ENCODE measurements around the gene LZTS3.

DNA sequence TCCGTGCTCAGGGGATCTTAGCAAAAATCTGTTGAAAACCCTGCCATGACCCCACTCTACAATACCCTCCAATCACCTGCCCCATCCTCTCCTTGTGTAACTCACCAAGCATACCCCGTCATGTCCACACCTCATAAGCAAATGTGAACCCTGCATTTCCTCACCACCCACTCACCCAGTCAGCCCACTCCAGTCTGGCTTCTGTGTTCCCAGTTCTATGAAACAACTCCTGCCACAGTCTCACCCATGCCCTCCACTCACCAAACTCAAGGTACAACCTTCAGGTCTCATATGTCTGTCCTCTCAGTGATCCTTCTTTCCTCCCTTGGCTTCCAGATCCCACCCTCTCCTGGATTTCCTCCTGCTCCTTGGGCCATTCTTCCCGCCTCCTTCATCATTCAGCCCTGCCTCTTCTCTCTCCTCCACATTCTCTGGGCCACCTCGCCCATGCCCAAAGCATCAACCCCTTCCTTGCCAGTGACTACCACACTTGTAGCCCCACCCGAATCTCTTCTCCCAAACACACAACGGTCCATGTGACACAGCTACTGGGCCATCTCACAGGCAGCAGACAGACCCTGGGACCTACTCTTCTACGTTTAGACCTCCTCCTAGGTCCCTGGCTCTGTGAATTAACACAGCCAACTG, 22.4 kb upstream of the LZTS3 start:
- no peak for TF ChIP-seq EZH2 (IDR thresholded peaks at IDR 0.05; ENCODE audit: insufficient read depth, poor library complexity, severe bottlenecking)
- TF ChIP-seq EZH2phosphoT487 (IDR thresholded peaks at IDR 0.05; ENCODE audit: insufficient read depth, low read depth) = no peak

All from GM23248 (cell line).